Stimulated activated CD8-positive, alpha-beta memory T cell treated with anti-CD3 and anti-CD28 coated beads, Interleukin-12 subunit alpha, Interleukin-12 subunit beta, amount 100 ng/mL, for 1 hour (primary cell): ENCODE results near the gene GUCY1A1.

Experiments
- DNase-seq: peaks from one replicate; pipeline ENCODE4 v3.0.0-alpha.2; 2020; ENCODE audit warnings: low read depth

Gene GUCY1A1

GRCh38 chr4:155659176-155659575, 7.5 kb upstream of the GUCY1A1 start:
- DNase-seq = no peak

GRCh38 chr4:155660436-155660835, 6.2 kb upstream of the GUCY1A1 start:
- no peak for DNase-seq

- no peak for DNase-seq
These were observed 1.6 kb upstream of the GUCY1A1 start for GRCh38 chr4:155665054-155665453.

- no peak for DNase-seq
These were observed 547 bp downstream of the GUCY1A1 start for GRCh38 chr4:155667222-155667567.

GRCh38 chr4:155667568-155668511, 1.2 kb downstream of the GUCY1A1 start:
- no peak for DNase-seq

- no peak for DNase-seq
These were observed 2.1 kb downstream of the GUCY1A1 start for GRCh38 chr4:155668707-155669220.

GRCh38 chr4:155672342-155672741, 5.7 kb downstream of the GUCY1A1 start:
- no peak for DNase-seq

- no peak for DNase-seq
These were observed 6.9 kb downstream of the GUCY1A1 start for GRCh38 chr4:155673453-155673979.

GRCh38 chr4:155674669-155675071, 8.0 kb downstream of the GUCY1A1 start:
- DNase-seq = no peak

- DNase-seq = no peak
These were observed 9.2 kb downstream of the GUCY1A1 start for GRCh38 chr4:155675709-155676429.

GRCh38 chr4:155676430-155676825, 9.8 kb downstream of the GUCY1A1 start:
- no peak for DNase-seq

GRCh38 chr4:155678011-155678410, 11.4 kb downstream of the GUCY1A1 start:
- DNase-seq = no peak

GRCh38 chr4:155679343-155679742, 12.7 kb downstream of the GUCY1A1 start:
- DNase-seq = no peak

- DNase-seq = no peak
These were observed 15.2 kb downstream of the GUCY1A1 start for GRCh38 chr4:155681886-155682285.

GRCh38 chr4:155684423-155684822, 17.8 kb downstream of the GUCY1A1 start:
- DNase-seq = no peak

GRCh38 chr4:155684892-155685541, 18.4 kb downstream of the GUCY1A1 start:
- no peak for DNase-seq

GRCh38 chr4:155687380-155687982, 20.8 kb downstream of the GUCY1A1 start:
- no peak for DNase-seq

GRCh38 chr4:155688211-155688610, 21.6 kb downstream of the GUCY1A1 start:
- DNase-seq = no peak

GRCh38 chr4:155688860-155689259, 22.2 kb downstream of the GUCY1A1 start:
- DNase-seq = no peak

GRCh38 chr4:155690044-155690837, 23.6 kb downstream of the GUCY1A1 start:
- DNase-seq = no peak

- no peak for DNase-seq
These were observed 25.7 kb downstream of the GUCY1A1 start for GRCh38 chr4:155692361-155692760.
